Measurements from ENCODE around the gene ANXA5.
A peak's percentile ranks its signal among the peaks of the same experiment; 100 is the strongest.

The ANXA5 gene

DNA sequence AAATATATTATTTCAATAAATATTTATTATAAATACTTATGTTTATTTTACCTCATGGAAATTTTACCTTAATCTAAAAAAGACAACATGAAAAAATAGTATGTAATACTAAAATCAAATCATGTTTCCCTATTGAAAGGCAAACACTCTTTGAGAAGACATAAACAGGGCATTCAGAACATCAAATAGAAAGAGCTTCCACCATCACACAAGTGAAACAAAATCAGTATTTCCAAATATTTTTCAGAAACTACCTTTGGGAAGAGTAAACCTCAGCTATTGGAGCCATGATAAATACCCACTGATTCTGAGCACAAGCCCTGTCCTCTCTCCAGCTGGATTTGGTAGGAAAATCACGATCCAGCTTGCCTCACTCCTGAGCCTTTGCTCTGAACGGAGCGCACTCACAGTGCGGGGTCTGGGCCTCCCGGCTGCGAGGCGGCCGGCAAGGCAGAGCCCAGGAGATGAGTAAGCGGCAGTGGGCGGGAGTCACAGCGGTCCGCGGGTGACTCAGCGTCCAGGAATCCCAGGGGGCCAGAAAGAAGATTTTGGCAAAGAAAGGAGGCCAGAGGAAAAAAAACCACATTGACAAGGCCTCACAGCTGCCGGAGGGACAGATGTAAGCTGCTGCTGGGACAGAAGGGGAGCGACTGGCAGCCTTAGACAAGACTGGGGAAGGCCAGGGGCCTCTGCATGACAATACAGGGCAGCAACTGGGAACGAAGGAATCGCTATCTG lies 14.7 kb upstream of the ANXA5 start:
- no peak for DNase-seq (ENCODE audit: low read depth)

DNA sequence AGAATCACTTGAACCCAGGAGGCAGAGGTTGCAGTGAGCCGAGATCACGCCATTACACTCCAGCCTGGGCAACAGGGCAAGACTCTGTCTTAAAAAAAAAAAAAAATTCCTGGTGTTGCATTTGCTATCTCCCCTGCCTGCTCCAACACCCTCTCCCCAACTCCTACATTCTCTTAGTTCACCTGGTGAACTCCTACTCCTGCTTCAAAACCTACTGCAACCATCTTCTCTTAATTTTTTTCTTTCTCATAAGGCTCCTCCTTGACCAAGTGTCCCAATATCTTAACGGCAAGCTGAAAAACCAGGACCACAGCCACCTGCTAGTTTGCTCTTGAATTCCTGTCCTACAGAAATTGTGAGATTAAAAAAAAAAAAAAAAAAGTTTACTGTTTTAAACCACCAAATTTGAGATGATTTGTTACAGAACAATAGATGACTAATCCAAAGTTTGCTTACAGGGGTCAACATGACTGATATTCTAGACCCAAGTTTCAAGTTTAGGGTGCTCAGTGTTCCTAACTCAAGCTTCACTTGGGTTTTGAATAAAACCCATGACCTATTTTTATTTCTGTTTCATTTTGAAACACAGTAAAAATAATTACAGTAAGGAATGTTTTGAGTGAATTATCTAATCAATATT lies 13.1 kb upstream of the ANXA5 start:
- no peak for DNase-seq (ENCODE audit: low read depth)

- no peak for DNase-seq (ENCODE audit: low read depth)
Observed at GRCh38 chr4:121707344-121707743, 10.6 kb upstream of the ANXA5 start.

- DNase-seq (ENCODE audit: low read depth), result no peak
Observed at GRCh38 chr4:121706595-121707021, 9.8 kb upstream of the ANXA5 start.

DNA sequence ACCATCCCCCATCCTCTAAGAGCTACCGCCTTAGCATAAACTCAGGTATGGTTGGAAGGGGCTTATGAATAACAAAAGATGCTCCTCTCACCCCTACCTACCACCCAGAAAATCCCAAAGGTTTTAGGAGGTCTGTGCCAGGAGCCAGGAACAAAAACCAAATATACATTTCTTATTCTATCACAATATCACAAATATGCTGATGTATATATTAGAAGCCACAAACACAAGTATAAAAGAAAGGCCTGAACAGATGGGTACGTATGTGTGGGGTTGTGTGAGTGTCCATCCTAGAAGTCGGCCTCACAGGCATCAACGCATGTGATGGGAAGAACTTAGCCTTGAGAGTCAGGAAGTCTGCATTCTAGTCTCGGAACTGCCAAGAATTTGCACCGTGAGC lies 8.7 kb upstream of the ANXA5 start:
- DNase-seq (ENCODE audit: low read depth), result no peak

- DNase-seq (ENCODE audit: low read depth), result no peak
Observed at GRCh38 chr4:121702136-121702535, 5.4 kb upstream of the ANXA5 start.

DNA sequence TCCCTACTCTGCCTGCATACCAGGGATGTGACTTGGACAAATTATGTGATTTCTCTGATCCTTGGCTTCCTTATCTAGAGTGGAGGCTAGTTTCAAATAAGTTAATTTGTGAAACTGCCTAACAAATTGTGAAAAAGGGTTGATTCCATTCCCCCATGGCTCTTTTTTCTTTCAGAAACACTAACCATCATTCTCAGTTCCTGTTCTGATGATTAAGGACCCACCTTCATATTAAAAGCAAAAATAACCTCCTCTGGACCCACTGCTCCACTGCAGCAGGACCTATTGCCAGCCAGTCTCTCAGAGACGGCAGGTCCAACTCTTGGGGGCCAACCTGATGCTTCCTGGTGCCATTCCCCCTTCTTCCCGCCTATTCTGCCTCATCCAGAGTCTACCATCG lies 4.5 kb upstream of the ANXA5 start:
- no peak for DNase-seq (ENCODE audit: low read depth)

DNA sequence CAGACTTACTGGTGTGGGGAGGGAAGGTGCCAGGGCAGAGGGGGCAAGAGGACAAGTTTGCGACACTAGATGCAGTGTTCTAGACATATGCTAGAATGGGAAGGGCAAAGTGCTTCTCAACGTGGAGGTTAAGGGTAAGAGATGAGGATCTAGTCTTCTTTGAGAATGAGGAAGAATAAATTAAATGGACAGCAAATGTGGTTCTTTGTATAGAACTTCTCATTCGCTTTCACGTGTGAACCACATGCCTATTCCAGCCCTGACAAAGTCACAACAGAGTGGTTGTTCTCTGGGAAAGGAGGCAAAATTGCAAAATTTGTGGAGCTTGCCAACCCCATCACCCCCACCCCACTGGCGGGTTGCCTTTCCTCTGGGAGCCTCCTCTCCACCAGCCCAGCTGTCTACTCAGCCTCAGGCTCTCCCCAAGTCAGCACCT lies 1.5 kb upstream of the ANXA5 start:
- DNase-seq (ENCODE audit: low read depth), result no peak

- no peak for DNase-seq (ENCODE audit: low read depth)
Observed at GRCh38 chr4:121697564-121697963, 784 bp upstream of the ANXA5 start.

GRCh38 chr4:121696170-121696580 lies 605 bp downstream of the ANXA5 start:
- DNase-seq (ENCODE audit: low read depth), result peak; percentile 17

DNA sequence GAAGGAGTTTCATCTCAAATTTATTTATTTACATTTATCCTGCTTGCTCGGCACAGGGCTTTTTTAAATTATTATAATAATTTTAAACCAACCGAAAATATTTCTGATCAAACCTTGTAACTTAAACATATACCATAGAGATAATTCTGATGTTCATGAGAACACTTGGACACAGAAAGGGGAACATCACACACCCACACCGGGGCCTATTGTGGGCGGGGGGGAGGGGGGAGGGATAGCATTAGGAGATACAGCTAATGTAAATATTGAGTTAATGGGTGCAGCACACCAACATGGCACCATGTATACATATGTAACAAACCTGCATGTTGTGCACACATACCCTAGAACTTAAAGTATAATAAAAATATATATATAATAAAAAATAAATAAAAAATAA lies 2.9 kb downstream of the ANXA5 start:
- no peak for DNase-seq (ENCODE audit: low read depth)

- no peak for DNase-seq (ENCODE audit: low read depth)
Observed at GRCh38 chr4:121693450-121693849, 3.3 kb downstream of the ANXA5 start.

DNA sequence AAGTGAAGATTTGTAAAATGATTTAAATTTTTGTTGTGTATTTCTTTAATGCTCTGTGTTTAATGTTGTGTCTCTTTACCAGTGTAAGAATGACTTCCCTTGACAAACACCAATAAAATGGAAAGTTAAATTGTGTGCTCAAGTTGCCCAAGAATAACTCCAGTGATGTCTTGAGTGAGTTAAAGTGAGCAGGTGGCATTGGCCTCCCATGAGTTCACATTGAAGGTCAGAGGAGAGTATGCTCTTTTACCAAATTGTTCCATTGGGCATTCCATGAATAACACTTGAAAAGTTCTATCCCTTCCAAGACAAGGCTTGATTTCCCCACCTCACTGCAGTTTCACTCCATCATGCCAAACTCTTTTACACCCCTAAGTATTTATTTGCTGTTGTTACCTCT lies 4.5 kb downstream of the ANXA5 start:
- no peak for DNase-seq (ENCODE audit: low read depth)

- DNase-seq (ENCODE audit: low read depth), result no peak
Observed at GRCh38 chr4:121690001-121690400, 6.8 kb downstream of the ANXA5 start.

DNA sequence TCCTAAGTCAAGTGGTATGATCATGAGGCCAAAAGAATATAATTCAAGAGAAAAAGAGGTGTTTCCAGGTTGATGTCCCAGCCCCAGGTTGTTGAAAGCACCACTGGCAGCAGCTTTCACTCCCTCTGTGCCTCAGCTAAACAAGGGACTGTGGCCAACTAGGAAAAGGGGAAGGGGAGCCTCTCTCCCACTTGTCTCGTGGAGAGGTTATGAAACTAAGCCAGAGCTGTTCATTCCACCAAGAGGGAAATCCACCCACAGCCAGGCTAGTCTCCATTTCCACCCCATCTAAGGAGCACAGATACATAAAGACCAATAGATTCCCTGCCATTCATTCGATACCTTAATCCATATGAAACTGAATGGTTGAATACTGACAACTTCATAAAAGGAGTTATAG lies 8.1 kb downstream of the ANXA5 start:
- DNase-seq (ENCODE audit: low read depth), result no peak

- DNase-seq (ENCODE audit: low read depth), result no peak
Observed at GRCh38 chr4:121688261-121688660, 8.5 kb downstream of the ANXA5 start.

- no peak for DNase-seq (ENCODE audit: low read depth)
Observed at GRCh38 chr4:121686255-121686654, 10.5 kb downstream of the ANXA5 start.

DNA sequence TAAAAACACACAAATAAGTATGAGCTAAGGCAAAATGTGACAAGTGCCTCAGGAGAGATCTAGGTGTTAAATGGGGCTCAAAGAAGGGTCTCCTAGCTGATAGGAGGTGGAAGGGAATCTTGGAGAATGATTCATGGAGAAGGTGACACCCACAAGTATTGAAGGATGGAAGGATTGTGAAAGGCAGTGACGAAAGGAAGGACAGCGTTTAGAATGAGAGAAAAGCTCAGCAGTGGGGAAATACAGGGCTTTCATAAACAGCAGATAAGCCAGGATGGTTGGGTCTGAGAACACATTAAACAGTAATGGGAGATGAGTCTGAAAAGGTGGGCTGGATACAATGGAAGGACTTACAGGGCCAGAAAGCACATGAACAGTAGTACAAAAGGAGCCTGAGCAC lies 11.5 kb downstream of the ANXA5 start:
- DNase-seq (ENCODE audit: low read depth), result no peak

DNA sequence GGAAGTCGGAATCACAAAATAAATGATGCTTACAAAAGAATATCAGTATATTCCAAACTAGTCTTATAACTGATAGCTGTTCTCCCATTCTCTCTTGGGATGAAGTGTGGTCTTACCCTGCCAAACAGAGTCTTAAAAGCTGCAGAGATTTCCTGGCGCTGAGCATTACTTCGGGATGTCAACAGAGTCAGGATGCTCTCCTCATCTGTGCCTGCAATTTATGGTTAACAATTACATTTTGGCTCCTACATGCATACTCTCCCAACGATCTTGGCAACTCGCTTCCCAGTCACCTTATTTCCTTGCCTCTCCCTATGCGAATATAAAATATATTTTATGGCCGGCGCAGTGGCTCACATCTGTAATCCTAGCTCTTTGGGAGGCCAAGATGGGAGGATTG lies 12.2 kb downstream of the ANXA5 start:
- no peak for DNase-seq (ENCODE audit: low read depth)

DNA sequence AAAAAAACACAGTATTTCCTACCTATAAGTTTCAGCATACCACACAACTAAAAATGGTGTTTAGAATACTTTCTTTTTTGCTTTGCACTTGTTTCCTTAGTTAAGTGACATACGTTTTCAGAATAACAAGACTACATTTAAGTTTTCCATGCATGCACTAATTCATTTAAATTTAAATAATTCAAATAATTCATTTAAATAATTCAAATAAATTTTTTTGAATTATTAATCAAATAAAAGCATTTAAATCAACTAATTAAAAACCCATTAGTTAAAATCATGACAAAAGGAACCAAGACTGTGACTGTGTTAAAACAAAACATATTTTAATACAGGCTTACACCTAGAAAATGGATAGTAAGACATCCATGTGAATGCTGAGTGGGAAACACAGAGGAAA lies 12.8 kb downstream of the ANXA5 start:
- no peak for DNase-seq (ENCODE audit: low read depth)

DNA sequence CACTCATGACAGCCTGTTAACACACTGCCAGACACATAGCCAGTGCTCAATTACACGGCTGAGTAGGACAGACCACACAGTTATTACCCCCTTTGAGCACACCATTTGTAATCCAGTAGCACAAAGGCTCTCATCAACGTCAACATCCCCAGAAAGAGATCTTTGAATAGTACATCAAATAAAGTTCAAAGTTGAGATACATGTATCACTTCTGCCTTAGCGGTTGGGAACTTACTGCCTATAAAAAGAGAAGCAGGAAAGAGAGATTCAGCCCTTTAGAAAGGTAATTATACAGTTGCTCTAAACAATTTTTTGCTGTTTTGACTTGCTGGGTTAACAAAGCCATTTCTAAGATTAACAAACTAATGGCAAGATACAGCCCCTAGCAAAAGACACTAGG lies 16.2 kb downstream of the ANXA5 start:
- no peak for DNase-seq (ENCODE audit: low read depth)

- DNase-seq (ENCODE audit: low read depth), result no peak
Observed at GRCh38 chr4:121679951-121680350, 16.8 kb downstream of the ANXA5 start.

DNA sequence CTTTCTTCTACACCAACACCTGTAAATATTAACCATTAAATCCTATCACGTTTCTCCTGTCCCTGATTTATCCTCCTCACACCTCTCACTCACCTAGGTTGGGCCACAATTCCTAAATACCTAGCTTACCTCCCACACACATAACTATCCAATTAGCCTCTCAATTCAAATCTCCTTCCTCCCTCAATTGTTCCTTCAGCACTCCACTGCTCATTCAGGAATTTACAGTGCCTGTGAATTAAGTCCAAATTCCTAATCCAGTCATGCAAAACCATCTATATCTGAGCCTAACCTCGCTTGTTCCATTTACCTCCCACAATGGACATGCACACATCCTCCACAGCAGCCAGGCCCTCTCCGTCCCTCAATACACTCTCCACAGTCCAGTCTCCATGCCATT lies 17.5 kb downstream of the ANXA5 start:
- DNase-seq (ENCODE audit: low read depth), result no peak

GRCh38 chr4:121677524-121677923 lies 19.3 kb downstream of the ANXA5 start:
- no peak for DNase-seq (ENCODE audit: low read depth)

Measured in activated T-helper 1 cell treated with Interleukin-2 at 50 U/mL for 16 hours (primary cell).